PC-3 (cell line): Measurements from ENCODE around the gene CGNL1. TPM values are rescaled to one million over a fixed set of nuclear protein-coding genes. Genes with fewer than 3 reads are reported as not detected.

ENCODE experiments used
- ATAC-seq: fragments of 200-7000 bp; cut with Tn5 transposase; 2 replicates; pipeline ENCODE4 v1.9.1; 2020; ENCODE audit warnings: mild to moderate bottlenecking, moderate library complexity
- BruUV-seq: library from RNA; stranded (reverse); fragments of 400-500 nt; replicated peaks from 2 replicates; lab custom pipeline; 2021; lab: Mats Ljungman, UMichigan
- CTCF ChIA-PET: fragments of 300-600 bp; sonication (Branson Sonifier 250); formaldehyde crosslinking; loops from one replicate; lab custom pipeline; 2022; ENCODE audit warnings: antibody characterized with exemption; lab: Charles Lee
- POLR2A ChIA-PET: fragments of 300-600 bp; sonication (Branson Sonifier 250); formaldehyde crosslinking; loops from one replicate; lab custom pipeline; 2022; ENCODE audit warnings: antibody characterized with exemption; ENCODE audit not compliant: unreplicated experiment; lab: Charles Lee
- DNase-seq: peaks from one replicate; pipeline ENCODE4 v3.0.0-alpha.2; 2015
- H2AFZ ChIP-seq: fragments of 300-600 bp; sonication (generic); 2 replicates; pipeline ENCODE4 v1.6.0; 2016; ENCODE audit warnings: antibody characterized with exemption, low read length
- H3F3A ChIP-seq: fragments of 300-600 bp; sonication (generic); one replicate; pipeline ENCODE4 v1.6.0; 2017; ENCODE audit warnings: antibody characterized with exemption, low read length, control low read depth, mild to moderate bottlenecking; ENCODE audit not compliant: unreplicated experiment
- H3K27ac ChIP-seq: fragments of 300-600 bp; sonication (generic); 2 replicates; pipeline ENCODE4 v1.5.1; 2016; ENCODE audit warnings: mild to moderate bottlenecking, low read length
- H3K27me3 ChIP-seq: fragments of 300-600 bp; sonication (generic); 2 replicates; pipeline ENCODE4 v1.6.1; 2016; ENCODE audit warnings: low read length, mixed read lengths
- H3K36me3 ChIP-seq: fragments of 300-600 bp; sonication (generic); 2 replicates; pipeline ENCODE4 v1.6.1; 2016; ENCODE audit warnings: low read depth, mixed run types, low read length, mixed read lengths
- H3K4me1 ChIP-seq: fragments of 300-600 bp; sonication (generic); 2 replicates; pipeline ENCODE4 v1.5.1; 2016; ENCODE audit warnings: low read length; ENCODE audit not compliant: insufficient read depth
- H3K4me2 ChIP-seq: fragments of 300-600 bp; sonication (generic); 2 replicates; pipeline ENCODE4 v1.6.0; 2016; ENCODE audit warnings: low read length
- H3K4me3 ChIP-seq: fragments of 300-600 bp; sonication (generic); 2 replicates; pipeline ENCODE4 v1.5.1; 2016; ENCODE audit warnings: mild to moderate bottlenecking, low read length, mixed read lengths
- H3K79me2 ChIP-seq: fragments of 300-600 bp; sonication (generic); 2 replicates; pipeline ENCODE4 v1.6.1; 2017; ENCODE audit warnings: low read length, mixed read lengths
- H3K9ac ChIP-seq: fragments of 300-600 bp; sonication (generic); 2 replicates; pipeline ENCODE4 v1.6.0; 2016; ENCODE audit warnings: mild to moderate bottlenecking, low read length
- H3K9me2 ChIP-seq: fragments of 300-600 bp; sonication (generic); replicated peaks from 2 replicates; pipeline ENCODE4 v1.6.1; 2016; ENCODE audit warnings: mixed run types, low read length, mixed read lengths
- H3K9me3 ChIP-seq: fragments of 300-600 bp; sonication (generic); 2 replicates; pipeline ENCODE4 v1.6.1; 2016; ENCODE audit warnings: low read length, mixed read lengths
- H4K20me1 ChIP-seq: fragments of 300-600 bp; sonication (generic); 2 replicates; pipeline ENCODE4 v1.6.1; 2016; ENCODE audit warnings: low read length, mixed read lengths
- EZH2 ChIP-seq: fragments of 300-600 bp; sonication (generic); IDR thresholded peaks from one replicate; pipeline ENCODE4 v1.6.1; 2017; ENCODE audit warnings: antibody characterized with exemption, mild to moderate bottlenecking, low read length; ENCODE audit not compliant: unreplicated experiment
- EZH2phosphoT487 ChIP-seq: fragments of 300-600 bp; sonication (generic); IDR thresholded peaks from 2 replicates; pipeline ENCODE4 v1.6.1; 2018; ENCODE audit warnings: mild to moderate bottlenecking, antibody characterized with exemption, low read length, borderline replicate concordance
- intact Hi-C: fragments of 100-400 bp; cut with micrococcal nuclease; formaldehyde crosslinking; loops from 2 replicates; pipeline ENCODE4 v1.9.0; 2023
- total RNA-seq: library from RNA; depleted of rRNA; stranded (reverse); fragments of >200 nt; gene quantifications from 2 replicates; pipeline ENCODE4 v1.2.3, GENCODE V29; 2014
- TF ChIP-seq, protein P1 (sequence below): fragments of 300-600 bp; sonication (generic); conservative IDR thresholded peaks from 2 replicates; pipeline ENCODE4 v1.5.1; 2017; ENCODE audit warnings: antibody characterized with exemption, low read depth, mild to moderate bottlenecking, low read length

The CGNL1 gene
- total RNA-seq, 1 experiment from 2014 or later, result 0.66 TPM

DNA sequence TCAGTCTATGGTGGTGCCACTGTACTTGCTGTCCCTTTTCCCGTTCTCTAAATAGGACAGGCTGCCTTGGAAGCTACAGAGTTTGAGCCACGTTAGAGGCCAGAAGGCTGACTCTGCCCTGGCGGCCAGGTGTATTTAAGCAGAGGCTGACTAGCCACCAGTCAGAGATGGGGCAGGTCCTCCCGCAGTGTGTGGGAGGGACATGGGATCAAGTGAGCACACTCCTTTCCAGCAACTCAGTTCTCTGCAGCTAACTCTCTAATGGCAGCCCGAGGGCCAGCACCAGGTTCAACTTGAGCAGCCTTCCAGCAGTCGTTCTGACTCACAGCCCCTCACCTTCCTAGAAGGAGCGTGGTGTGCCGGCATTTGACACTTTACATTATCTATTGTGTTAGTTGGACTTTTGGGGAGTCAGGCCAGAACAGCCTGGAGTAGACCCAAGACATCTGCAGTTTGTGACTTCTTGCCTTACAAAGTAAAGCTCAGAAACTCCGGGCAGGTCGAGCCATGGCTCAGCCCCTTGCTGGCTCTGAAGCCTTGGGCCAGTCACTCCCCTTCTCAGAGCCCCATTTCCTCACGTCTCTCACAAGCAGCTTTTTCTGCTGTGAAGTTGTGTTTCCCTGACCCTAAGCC is 168.7 kb downstream of the CGNL1 start:
- Histone ChIP-seq H3K27me3 (no peaks in the 10 kb centered on the region), H3K4me1 (no peaks in the 10 kb centered on the region), H3K9me3 (no peaks in the 10 kb centered on the region), H3K4me2 (no peak overlapping the region), H3K4me3 (no peak overlapping the region), H3K79me2 (no peaks in the 10 kb centered on the region), H2AFZ (no peak overlapping the region), H3K9ac (no peak overlapping the region), H3K36me3 (no peaks in the 10 kb centered on the region), H4K20me1 (no peaks in the 10 kb centered on the region), H3K27ac (no peak overlapping the region), H3K9me2 (no peaks in the 10 kb centered on the region), H3F3A (no peaks in the 10 kb centered on the region)
- no TSS peak for BruUV-seq
- ChIA-PET POLR2A (no interaction called here), CTCF (no interaction called here)
- ATAC-seq (no peak), DNase-seq (no peak)
- intact Hi-C loops, result no loop called here
- TF ChIP-seq EZH2 (no peak), EZH2phosphoT487 (no peak)
- TF ChIP-seq, protein P1, sequence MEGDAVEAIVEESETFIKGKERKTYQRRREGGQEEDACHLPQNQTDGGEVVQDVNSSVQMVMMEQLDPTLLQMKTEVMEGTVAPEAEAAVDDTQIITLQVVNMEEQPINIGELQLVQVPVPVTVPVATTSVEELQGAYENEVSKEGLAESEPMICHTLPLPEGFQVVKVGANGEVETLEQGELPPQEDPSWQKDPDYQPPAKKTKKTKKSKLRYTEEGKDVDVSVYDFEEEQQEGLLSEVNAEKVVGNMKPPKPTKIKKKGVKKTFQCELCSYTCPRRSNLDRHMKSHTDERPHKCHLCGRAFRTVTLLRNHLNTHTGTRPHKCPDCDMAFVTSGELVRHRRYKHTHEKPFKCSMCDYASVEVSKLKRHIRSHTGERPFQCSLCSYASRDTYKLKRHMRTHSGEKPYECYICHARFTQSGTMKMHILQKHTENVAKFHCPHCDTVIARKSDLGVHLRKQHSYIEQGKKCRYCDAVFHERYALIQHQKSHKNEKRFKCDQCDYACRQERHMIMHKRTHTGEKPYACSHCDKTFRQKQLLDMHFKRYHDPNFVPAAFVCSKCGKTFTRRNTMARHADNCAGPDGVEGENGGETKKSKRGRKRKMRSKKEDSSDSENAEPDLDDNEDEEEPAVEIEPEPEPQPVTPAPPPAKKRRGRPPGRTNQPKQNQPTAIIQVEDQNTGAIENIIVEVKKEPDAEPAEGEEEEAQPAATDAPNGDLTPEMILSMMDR, result no peak

DNA sequence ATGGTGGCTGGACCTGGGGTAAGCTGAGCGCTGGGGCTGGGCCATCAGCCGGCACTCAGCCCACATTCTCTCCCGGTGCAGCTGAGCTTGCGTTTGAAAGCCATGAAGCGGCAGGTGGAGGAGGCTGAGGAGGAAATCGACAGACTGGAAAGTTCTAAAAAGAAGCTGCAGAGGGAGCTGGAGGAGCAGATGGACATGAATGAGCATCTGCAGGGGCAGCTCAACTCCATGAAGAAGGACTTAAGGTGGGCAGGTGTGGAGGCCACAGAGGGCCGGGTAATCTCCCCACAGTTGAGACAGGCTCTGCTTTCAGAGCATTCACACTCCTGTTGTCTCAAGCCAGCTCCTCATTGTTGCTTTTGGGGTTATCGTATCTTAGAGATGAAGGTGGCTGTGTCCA is 169.7 kb downstream of the CGNL1 start:
- CTCF ChIA-PET, result interaction anchor here (0.6 to 0.7 kb wide), 2 partner anchors 40 to 93 kb away, joined by 3 to 4 read pairs; no protein-coding TSS in a partner anchor
- intact Hi-C loops, result no loop called here

More for the DNA sequence above, 169.7 kb downstream of the CGNL1 start:
- BruUV-seq, result no TSS peak
- H2AFZ ChIP-seq, result no peak overlapping the region
- H3K9me3 ChIP-seq, result no peaks in the 10 kb centered on the region
- H3K27ac ChIP-seq, result no peak overlapping the region
- H3K9me2 ChIP-seq, result no peaks in the 10 kb centered on the region
- H3K4me2 ChIP-seq, result no peak overlapping the region
- ATAC-seq, result no peak
- H3K79me2 ChIP-seq, result no peaks in the 10 kb centered on the region
- TF ChIP-seq, protein P1, result no peak; the same call in 1 of the 2 replicates
- TF ChIP-seq EZH2 (no peak), EZH2phosphoT487 (no peak)
- no peaks in the 10 kb centered on the region for H4K20me1 ChIP-seq
- no peak overlapping the region for H3K4me3 ChIP-seq
- no peak overlapping the region for H3K9ac ChIP-seq
- H3K36me3 ChIP-seq, result no peaks in the 10 kb centered on the region
- no peaks in the 10 kb centered on the region for H3K27me3 ChIP-seq
- no peaks in the 10 kb centered on the region for H3F3A ChIP-seq
- no peak for DNase-seq
- POLR2A ChIA-PET, result no interaction called here
- peaks cover 8% of the 10 kb centered on the region for H3K4me1 ChIP-seq
